Mucosa of descending colon (tissue), 3 donors: ENCODE data around the gene POLR2H. TPM values are rescaled to one million over a fixed set of nuclear protein-coding genes. Genes with fewer than 3 reads are reported as not detected.

Source experiments
- ATAC-seq: fragments of 200-7000 bp; cut with Tn5 transposase; one replicate; pipeline ENCODE4 v1.9.1; 2020; ENCODE audit warnings: mild to moderate bottlenecking, moderate library complexity
- DNase-seq, 3 donors: peaks; one replicate each; pipeline ENCODE4 v3.0.0-alpha.2; 2020
- H3K36me3 ChIP-seq: fragments of 200-600 bp; one replicate; pipeline ENCODE4 v1.8.0; 2021; ENCODE audit warnings: low read depth, mild to moderate bottlenecking
- H3K4me1 ChIP-seq: fragments of 200-600 bp; one replicate; pipeline ENCODE4 v1.8.0; 2021; ENCODE audit warnings: low read depth, mild to moderate bottlenecking
- H3K4me3 ChIP-seq: fragments of 200-600 bp; one replicate; pipeline ENCODE4 v1.8.0; 2021; ENCODE audit warnings: mild to moderate bottlenecking
- H3K9me3 ChIP-seq: fragments of 200-600 bp; one replicate; pipeline ENCODE4 v1.8.0; 2021; ENCODE audit warnings: mild to moderate bottlenecking
- CTCF ChIP-seq: fragments of 200-600 bp; IDR thresholded peaks from one replicate; pipeline ENCODE4 v1.8.0; 2022; ENCODE audit warnings: antibody characterized with exemption, mild to moderate bottlenecking
- intact Hi-C, 2 donors: fragments of 100-400 bp; cut with DNase I in 1 of 2; cut with micrococcal nuclease in 1 of 2; formaldehyde crosslinking; loops; one replicate each; pipeline versions ENCODE4 v1.11.0 to v1.11.1; 2022; cut with DNase I, micrococcal nuclease
- total RNA-seq, 3 donors: library from RNA; stranded (reverse); fragmentation: NEBNext Ultra II Directional in 2 of 3; extraction: Animal tissue kit (Norgen Biotek cat#: 25700) in 2 of 3; gene quantifications; one replicate each; pipeline versions ENCODE4 v1.2.1 to v1.2.4, GENCODE V29; 2021 to 2023
- donor health status: DM: no; HTN: no; CAD: no; lungs with moderate emphysema.
- donor health status: DM: no; HTN: no; CAD: no.
- donor health status: DM: no; HTN: yes; CAD: no.

The POLR2H gene
- total RNA-seq, 3 donors from 2014 or later = 87.8 to 126 (median 90.1) TPM

GRCh38 chr3:184360070-184360928 is 1.2 kb upstream of the POLR2H start:
- intact Hi-C loops = no loop called here
- peak in 2 of 3 donors; percentile 27 for DNase-seq
- ATAC-seq = no peak
- no peak for TF ChIP-seq CTCF
- Histone ChIP-seq H3K4me1 (peaks cover 22% of the 10 kb centered on the region), H3K36me3 (no peaks in the 10 kb centered on the region), H3K9me3 (no peaks in the 10 kb centered on the region), H3K4me3 (peak overlapping the region; percentile 96)

- no peaks in the 10 kb centered on the region for H3K36me3 ChIP-seq
- H3K4me1 ChIP-seq = peaks cover 22% of the 10 kb centered on the region
- peak in 2 of 3 donors; percentile 40 to 68 for DNase-seq
- peak overlapping the region; percentile 96 for H3K4me3 ChIP-seq
- TF ChIP-seq CTCF = no peak
- ATAC-seq = no peak
- intact Hi-C loops = no loop called here
- no peaks in the 10 kb centered on the region for H3K9me3 ChIP-seq
These were observed 480 bp upstream of the POLR2H start for GRCh38 chr3:184360929-184361531.

- DNase-seq (peak; percentile 83 to 87 (median 86)), ATAC-seq (peak; percentile 53)
- Histone ChIP-seq H3K9me3 (no peaks in the 10 kb centered on the region), H3K4me1 (peaks cover 22% of the 10 kb centered on the region), H3K36me3 (no peaks in the 10 kb centered on the region), H3K4me3 (peak overlapping the region; percentile 96)
- no peak for TF ChIP-seq CTCF
- intact Hi-C loops = no loop called here
These were observed 590 bp downstream of the POLR2H start for GRCh38 chr3:184361932-184362667.

GRCh38 chr3:184362668-184363546 is 1.4 kb downstream of the POLR2H start:
- Histone ChIP-seq H3K9me3 (no peaks in the 10 kb centered on the region), H3K36me3 (no peaks in the 10 kb centered on the region), H3K4me1 (peaks cover 22% of the 10 kb centered on the region), H3K4me3 (peak overlapping the region; percentile 96)
- peak; percentile 23 for TF ChIP-seq CTCF
- ATAC-seq = peak; percentile 79
- peak; percentile 95 to 98 (median 96) for DNase-seq
- intact Hi-C loops = no loop called here
